HepG2 (cell line): ENCODE results near the gene HDGF. TPM values are rescaled to one million over a fixed set of nuclear protein-coding genes. Genes with fewer than 3 reads are reported as not detected.

ENCODE experiments used
- BCLAF1 ChIP-seq: fragments of 450-650 bp; IDR thresholded peaks from 2 replicates; pipeline ENCODE4 v1.6.1; 2017; ENCODE audit warnings: mild to moderate bottlenecking
- FUBP1 ChIP-seq: sonication (generic); formaldehyde crosslinking; IDR thresholded peaks from 2 replicates; pipeline ENCODE4 v1.5.1; 2020; ENCODE audit warnings: missing genetic modification reagents, mild to moderate bottlenecking, borderline replicate concordance
- GMEB2 ChIP-seq: IDR thresholded peaks from 2 replicates; pipeline ENCODE4 v1.6.1; 2016; ENCODE audit warnings: missing biosample characterization, missing genetic modification reagents, low read depth
- NFKB2 ChIP-seq: sonication (generic); formaldehyde crosslinking; IDR thresholded peaks from 2 replicates; pipeline ENCODE4 v1.4.0; 2020; ENCODE audit warnings: missing genetic modification reagents, borderline replicate concordance
- U2AF1 ChIP-seq: fragments of 200-400 bp; formaldehyde crosslinking; optimal IDR thresholded peaks from 2 replicates; pipeline ENCODE3; 2017; ENCODE audit warnings: mild to moderate bottlenecking, low read depth, low read length
- ZNF275 ChIP-seq: sonication (generic); formaldehyde crosslinking; IDR thresholded peaks from 2 replicates; pipeline ENCODE4 v1.8.0; 2022; ENCODE audit warnings: missing genetic modification reagents, mild to moderate bottlenecking, inconsistent platforms, borderline replicate concordance
- ZNF496 ChIP-seq: sonication (generic); formaldehyde crosslinking; IDR thresholded peaks from 2 replicates; pipeline ENCODE4 v1.8.1; 2023; ENCODE audit warnings: mild to moderate bottlenecking, moderate library complexity, missing genetic modification reagents; ENCODE audit not compliant: insufficient replicate concordance
- ZNF556 ChIP-seq: sonication (generic); formaldehyde crosslinking; IDR thresholded peaks from 2 replicates; pipeline ENCODE4 v1.4.0; 2020; ENCODE audit warnings: mild to moderate bottlenecking, missing genetic modification reagents, borderline replicate concordance
- ZNF646 ChIP-seq: sonication (generic); formaldehyde crosslinking; IDR thresholded peaks from 2 replicates; pipeline ENCODE4 v1.9.0; 2021; ENCODE audit warnings: mild to moderate bottlenecking, missing genetic modification reagents
- ZNF672 ChIP-seq: sonication (generic); formaldehyde crosslinking; IDR thresholded peaks from 2 replicates; pipeline ENCODE4 v1.8.1; 2022; ENCODE audit warnings: missing genetic modification reagents
- ZNF800 ChIP-seq: sonication (generic); formaldehyde crosslinking; IDR thresholded peaks from 2 replicates; pipeline ENCODE4 v1.4.0; 2020; ENCODE audit warnings: missing genetic modification reagents
- polyA plus RNA-seq, 8 experiments: library from polyadenylated mRNA; depleted of rRNA in 3 of 8; stranded (reverse) in 7 of 8; unstranded in 1 of 8; fragments of >200 nt; fragmentation: Illumina TruSeq in 4 of 8; extraction: Trizol in 4 of 8; gene quantifications; 2 replicates each; pipeline versions ENCODE4 v1.2.1 to v1.2.3, GENCODE V29; 2011 to 2016; ENCODE audit warnings: low read depth in 4 of 8, missing spikeins in 1 of 8, mixed read lengths in 1 of 8; ENCODE audit not compliant: insufficient read depth in 1 of 8
- total RNA-seq, 5 experiments: library from RNA; depleted of rRNA; stranded (reverse); fragments of >200 nt; fragmentation: Illumina TruSeq; extraction: Trizol; gene quantifications; 2 replicates each; pipeline ENCODE4 v1.2.3, GENCODE V29; 2016; ENCODE audit warnings: low read depth in 1 of 5

Gene HDGF
- total and polyA plus RNA-seq, 2 of the 13 experiments (the other 11 are each of a cell fraction or from before 2014, with no cell fraction given): 156 to 196 TPM

GRCh38 chr1:156748670-156749418 lies 2.6 kb downstream of the HDGF start (continued):
- no peak for TF ChIP-seq BCLAF1
- no peak for TF ChIP-seq ZNF496 (CRISPR knock-in tag)
- no peak for TF ChIP-seq FUBP1 (CRISPR knock-in tag)
- TF ChIP-seq ZNF275: no peak
- TF ChIP-seq ZNF646 (CRISPR knock-in tag): no peak
- TF ChIP-seq ZNF556 (CRISPR knock-in tag): no peak
- no peak for TF ChIP-seq ZNF672 (CRISPR knock-in tag)
- TF ChIP-seq ZNF800 (CRISPR knock-in tag): no peak
- no peak for TF ChIP-seq NFKB2 (CRISPR knock-in tag)
- no peak for TF ChIP-seq GMEB2 (CRISPR knock-in tag)
- no peak for TF ChIP-seq U2AF1
